Naive thymus-derived CD4-positive, alpha-beta T cell (primary cell): ENCODE measurements around the gene MYBPC2. TPM values are rescaled to one million over a fixed set of nuclear protein-coding genes. Genes with fewer than 3 reads are reported as not detected.

ENCODE experiments used
- ATAC-seq: fragments of 150-1000 bp; cut with Tn5 transposase; 2 replicates; pipeline ENCODE4 v1.10.0; 2021; ENCODE audit warnings: mild to moderate bottlenecking, moderate library complexity
- CTCF ChIA-PET: fragments of 350-600 bp; sonication (Branson Sonifier 250); formaldehyde crosslinking; loops from one replicate; lab custom pipeline; 2021; ENCODE audit warnings: antibody characterized with exemption; lab: Charles Lee
- POLR2A ChIA-PET: fragments of 350-600 bp; sonication (Branson Sonifier 250); formaldehyde crosslinking; loops from one replicate; lab custom pipeline; 2021; ENCODE audit warnings: antibody characterized with exemption, inconsistent platforms; lab: Charles Lee
- DNase-seq, 9 donors: peaks; one replicate each; pipeline versions ENCODE4 v3.0.0 to v3.0.0-alpha.2; 2020 to 2022; ENCODE audit warnings: mixed read lengths in 1 of 9
- H3K27ac ChIP-seq: one replicate; pipeline ENCODE4 v1.7.0; 2013; ENCODE audit warnings: mild to moderate bottlenecking, low read depth, low read length, moderate library complexity
- H3K27me3 ChIP-seq, 2 donors: one replicate each; pipeline ENCODE4 v1.7.0; 2013; ENCODE audit warnings: low read length in 2 of 2, mild to moderate bottlenecking in 2 of 2, moderate library complexity in 2 of 2; ENCODE audit not compliant: control insufficient read depth in 2 of 2, insufficient read depth in 2 of 2
- H3K36me3 ChIP-seq, 3 experiments: 1 replicate in 2 of 3; 2 replicates in 1 of 3; pipeline ENCODE4 v1.7.0; 2013; ENCODE audit warnings: low read length in 3 of 3, mild to moderate bottlenecking in 3 of 3, moderate library complexity in 1 of 3; ENCODE audit not compliant: insufficient read depth in 3 of 3, control insufficient read depth in 2 of 3
- H3K4me1 ChIP-seq, 2 donors: one replicate each; pipeline ENCODE4 v1.7.0; 2013; ENCODE audit warnings: low read length in 2 of 2, mild to moderate bottlenecking in 2 of 2, moderate library complexity in 1 of 2; ENCODE audit not compliant: control insufficient read depth in 2 of 2, insufficient read depth in 2 of 2
- H3K4me3 ChIP-seq: 2 replicates; pipeline ENCODE4 v1.7.0; 2013; ENCODE audit warnings: mild to moderate bottlenecking, low read length
- H3K9me3 ChIP-seq, 3 experiments: 1 replicate in 2 of 3; 2 replicates in 1 of 3; pipeline ENCODE4 v1.7.0; 2013; ENCODE audit warnings: low read length in 3 of 3; ENCODE audit not compliant: control insufficient read depth in 2 of 3
- H3K27ac Mint-ChIP-seq, 9 donors: one replicate each; pipeline ENCODE4 v1.8.0; 2020 to 2022; ENCODE audit warnings: mixed read lengths in 9 of 9, mild to moderate bottlenecking in 8 of 9, moderate library complexity in 5 of 9, inconsistent platforms in 2 of 9
- H3K27me3 Mint-ChIP-seq, 5 donors: one replicate each; pipeline ENCODE4 v1.8.0; 2021 to 2022; ENCODE audit warnings: mixed read lengths in 5 of 5, mild to moderate bottlenecking in 1 of 5
- H3K36me3 Mint-ChIP-seq, 5 donors: one replicate each; pipeline ENCODE4 v1.8.0; 2020 to 2022; ENCODE audit warnings: mixed read lengths in 5 of 5, mild to moderate bottlenecking in 3 of 5, inconsistent platforms in 1 of 5
- H3K4me1 Mint-ChIP-seq, 7 donors: one replicate each; pipeline ENCODE4 v1.8.0; 2020 to 2022; ENCODE audit warnings: mixed read lengths in 7 of 7, mild to moderate bottlenecking in 3 of 7, inconsistent platforms in 1 of 7
- H3K4me3 Mint-ChIP-seq, 10 donors: one replicate each; pipeline ENCODE4 v1.8.0; 2020 to 2022; ENCODE audit warnings: mild to moderate bottlenecking in 10 of 10, mixed read lengths in 10 of 10, moderate library complexity in 6 of 10, inconsistent platforms in 2 of 10
- H3K9me3 Mint-ChIP-seq, 11 donors: one replicate each; pipeline ENCODE4 v1.8.0; 2020 to 2022; ENCODE audit warnings: mixed read lengths in 11 of 11, mild to moderate bottlenecking in 4 of 11, inconsistent platforms in 1 of 11, moderate library complexity in 1 of 11
- intact Hi-C, 2 donors: fragments of 100-400 bp; cut with micrococcal nuclease; formaldehyde crosslinking; loops; one replicate each; pipeline ENCODE4 v1.15.1; 2023
- polyA plus RNA-seq, 2 donors: library from polyadenylated mRNA; unstranded; fragments of 300-500 nt; fragmentation: Illumina TruSeq; gene quantifications; one replicate each; pipeline ENCODE4 v1.2.3, GENCODE V29; 2021
- total RNA-seq, 6 experiments: library from RNA in 5 of 6; stranded (reverse) in 5 of 6; gene quantifications; 1 replicate in 5 of 6; 2 replicates in 1 of 6; pipeline ENCODE4 v1.2.3 and lab custom pipeline; 2021 to 2026

The MYBPC2 gene
- total and polyA plus RNA-seq, 7 experiments from 2014 or later, result 0.39 to 0.92 TPM; not detected in 5

DNA sequence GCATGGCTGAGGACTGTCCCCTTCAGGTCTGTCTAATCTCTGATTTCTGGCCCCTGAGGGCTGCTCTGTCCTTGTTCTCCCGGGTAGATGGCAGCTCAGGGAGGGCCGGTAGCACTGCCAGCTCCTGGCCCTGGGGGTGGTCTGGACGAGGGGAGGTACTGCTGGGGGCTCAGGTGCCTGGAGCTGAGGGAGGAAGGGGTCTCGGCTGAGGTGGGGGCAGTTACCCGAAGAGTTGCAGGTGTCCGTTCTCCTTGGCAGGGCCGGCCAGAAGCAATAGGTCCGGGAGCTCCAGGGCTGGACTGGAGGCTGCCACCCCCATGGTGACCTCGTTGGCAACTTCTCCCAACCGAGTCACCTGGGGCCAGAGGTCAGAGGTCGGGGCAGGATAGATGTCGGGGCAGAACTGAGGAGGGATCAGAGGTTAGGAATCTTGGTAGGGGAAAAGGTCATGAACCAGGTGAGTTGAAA is 42.4 kb downstream of the MYBPC2 start:
- peaks cover 21 to 29% (median 27%) of the 10 kb centered on the region in 7 donors for H3K4me1 Mint-ChIP-seq
- DNase-seq (no peak), ATAC-seq (no peak)
- peaks cover 14 to 19% of the 10 kb centered on the region in 2 donors for H3K4me1 ChIP-seq
- H3K27ac Mint-ChIP-seq, result peak overlapping the region; percentile 53 to 97 (median 95)
- peaks cover 3 to 11% (median 8%) of the 10 kb centered on the region in 5 donors for H3K36me3 Mint-ChIP-seq
- ChIA-PET CTCF (no interaction called here), POLR2A (interaction anchor here (1.0 kb wide), 1 partner anchor 36 kb away, joined by 5 read pairs; the partner anchor contains the start of gene JOSD2)
- H3K9me3 Mint-ChIP-seq, result peaks cover 0 to 10% (median 0%) of the 10 kb centered on the region in 11 donors
- no peak overlapping the region for H3K27ac ChIP-seq
- no peaks in the 10 kb centered on the region for H3K27me3 ChIP-seq
- no peaks in the 10 kb centered on the region for H3K9me3 ChIP-seq
- H3K4me3 ChIP-seq, result no peak overlapping the region
- peak overlapping the region; percentile 41 to 99 (median 79) for H3K4me3 Mint-ChIP-seq
- H3K36me3 ChIP-seq, result peaks cover 0 to 27% (median 0%) of the 10 kb centered on the region in 3 experiments
- intact Hi-C loops, result no loop called here
- H3K27me3 Mint-ChIP-seq, result no peaks in the 10 kb centered on the region

DNA sequence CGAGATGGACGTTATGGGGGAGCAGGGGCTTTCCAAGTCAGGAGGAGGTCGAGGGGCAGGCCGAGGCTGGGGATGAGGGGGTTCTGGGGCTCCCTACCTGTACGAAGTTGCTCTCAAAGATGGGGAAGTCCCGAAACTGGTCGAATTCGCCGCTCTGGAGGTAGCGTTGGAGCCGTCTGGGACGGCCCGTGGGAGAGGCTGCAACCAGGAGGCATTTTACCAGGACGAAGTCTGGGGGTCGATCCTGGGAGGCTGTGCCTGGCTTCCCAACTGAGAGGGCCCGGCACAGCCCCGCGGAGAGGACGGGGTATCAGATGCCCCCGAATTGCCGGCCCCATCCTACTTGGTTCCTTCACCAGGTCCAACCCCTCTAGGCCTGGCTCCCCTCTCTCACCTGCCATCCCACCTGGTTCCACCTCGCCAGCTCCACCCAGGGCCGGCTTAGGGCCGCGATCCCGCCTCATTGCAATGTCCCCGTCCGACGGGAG is 43.1 kb downstream of the MYBPC2 start:
- no peaks in the 10 kb centered on the region for H3K27me3 Mint-ChIP-seq
- Histone ChIP-seq H3K4me1 (peaks cover 14 to 19% of the 10 kb centered on the region in 2 donors), H3K9me3 (no peaks in the 10 kb centered on the region), H3K27me3 (no peaks in the 10 kb centered on the region), H3K4me3 (peak overlapping the region; percentile 96), H3K36me3 (peaks cover 0 to 34% (median 0%) of the 10 kb centered on the region in 3 experiments), H3K27ac (peak overlapping the region; percentile 16)
- ChIA-PET CTCF (no interaction called here), POLR2A (interaction anchor here (0.6 kb wide), 1 partner anchor 35 kb away, joined by 3 read pairs; the partner anchor contains the start of gene JOSD2)
- ATAC-seq (no peak), DNase-seq (peak in 1 of 9 donors; percentile 6)
- peaks cover 3 to 11% (median 8%) of the 10 kb centered on the region in 5 donors for H3K36me3 Mint-ChIP-seq
- intact Hi-C loops, result loop anchor here (1.0 kb wide), 9 partner anchors 36 to 450 kb away; partner anchors contain the start of genes JOSD2 (in 2 of the 2), KCNC3 (in 1 of the 2), NR1H2 (in 1 of the 2) and POLD1 (in 1 of the 2)
- H3K27ac Mint-ChIP-seq, result peak overlapping the region; percentile 88 to 98 (median 96)
- H3K9me3 Mint-ChIP-seq, result peaks cover 0 to 10% (median 0%) of the 10 kb centered on the region in 11 donors
- peak overlapping the region; percentile 94 to 99 (median 98) for H3K4me3 Mint-ChIP-seq
- H3K4me1 Mint-ChIP-seq, result peaks cover 21 to 31% (median 27%) of the 10 kb centered on the region in 7 donors

DNA sequence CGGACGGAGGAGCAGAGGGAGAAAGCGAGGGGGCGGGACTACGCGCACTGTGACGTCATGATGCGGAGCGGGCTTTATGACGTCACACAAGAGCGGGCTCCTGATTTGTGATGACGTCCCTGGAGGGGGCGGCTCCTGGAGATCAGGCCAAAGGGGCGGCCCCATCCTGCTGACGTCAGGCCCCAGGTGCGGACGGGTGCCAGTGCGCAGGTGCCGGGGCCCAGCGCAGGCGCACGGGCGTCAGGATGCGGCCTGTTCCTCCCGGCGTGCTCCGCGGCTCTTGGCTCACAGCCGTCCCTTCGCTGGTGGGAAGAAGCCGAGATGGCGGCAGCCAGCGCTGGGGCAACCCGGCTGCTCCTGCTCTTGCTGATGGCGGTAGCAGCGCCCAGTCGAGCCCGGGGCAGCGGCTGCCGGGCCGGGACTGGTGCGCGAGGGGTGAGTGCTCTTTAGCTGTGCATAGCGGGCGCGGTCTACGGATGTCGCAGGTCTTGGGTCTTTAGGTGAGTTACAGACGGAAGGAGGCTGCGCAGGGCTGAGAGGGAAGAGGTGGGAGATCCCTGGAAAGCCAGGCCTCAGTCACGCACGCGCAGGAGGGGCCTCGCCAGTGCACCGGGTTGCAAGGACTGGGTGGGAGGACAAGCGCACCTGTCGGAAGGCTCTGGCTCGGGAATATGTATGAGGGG is 43.7 kb downstream of the MYBPC2 start, which contains the start of the genes EMC10 and GARIN5A:
TSS of gene EMC10 (plus strand) at position 284 of the 683 bp plus-strand sequence. CDS start at position 322, 38 bp downstream.
TSS of gene GARIN5A (minus strand) at position 625 of the 683 bp plus-strand sequence. CDS start at position 165, 460 bp downstream.
- peaks cover 0 to 40% (median 0%) of the 10 kb centered on the region in 3 experiments for H3K36me3 ChIP-seq
- CTCF ChIA-PET, result no interaction called here
- POLR2A ChIA-PET, result interaction anchor here (0.6 to 0.8 kb wide), 2 partner anchors 34 kb away, joined by 3 read pairs; partner anchors contain the start of gene JOSD2
- DNase-seq (peak; percentile 92 to 96 (median 95)), ATAC-seq (peak; percentile 97)
- H3K27me3 ChIP-seq, result no peaks in the 10 kb centered on the region
- peaks cover 0 to 13% (median 0%) of the 10 kb centered on the region in 11 donors for H3K9me3 Mint-ChIP-seq
- H3K4me1 Mint-ChIP-seq, result peaks cover 21 to 36% (median 27%) of the 10 kb centered on the region in 7 donors
- H3K4me3 ChIP-seq, result peak within 1 kb of the TSS; percentile 96
- peaks cover 14 to 19% of the 10 kb centered on the region in 2 donors for H3K4me1 ChIP-seq
- H3K4me3 Mint-ChIP-seq, result peak within 1 kb of the TSS; percentile 94 to 99 (median 98)
- H3K27ac ChIP-seq, result peak within 1 kb of the TSS; percentile 96
- H3K9me3 ChIP-seq, result no peaks in the 10 kb centered on the region
- H3K27me3 Mint-ChIP-seq, result no peaks in the 10 kb centered on the region
- intact Hi-C loops, result loop anchor here (1.0 kb wide), 9 partner anchors 35 to 451 kb away; partner anchors contain the start of genes JOSD2 (in 2 of the 2), KCNC3 (in 1 of the 2), NR1H2 (in 1 of the 2) and POLD1 (in 1 of the 2)
- H3K36me3 Mint-ChIP-seq, result peaks cover 3 to 11% (median 8%) of the 10 kb centered on the region in 5 donors
- H3K27ac Mint-ChIP-seq, result peak within 1 kb of the TSS; percentile 88 to 98 (median 96)

DNA sequence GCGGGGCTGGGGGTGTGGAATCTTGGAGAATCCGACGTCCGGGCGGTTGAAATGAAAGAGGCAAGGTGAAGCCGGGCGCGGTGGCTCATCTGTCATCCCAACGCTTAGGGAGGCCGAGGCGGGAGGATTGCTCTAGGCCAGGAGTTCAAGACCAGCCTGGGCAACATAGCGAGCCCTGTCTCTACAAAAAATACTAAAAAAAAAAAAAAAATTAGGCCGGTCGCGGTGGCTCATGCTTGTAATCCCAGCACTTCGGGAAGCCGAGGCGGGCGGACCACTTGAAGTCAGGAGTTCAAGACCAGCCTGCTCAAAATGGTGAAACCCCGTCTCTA is 44.2 kb downstream of the MYBPC2 start:
- H3K36me3 Mint-ChIP-seq, result peaks cover 3 to 11% (median 8%) of the 10 kb centered on the region in 5 donors
- Histone ChIP-seq H3K4me3 (peak overlapping the region; percentile 96), H3K27me3 (no peaks in the 10 kb centered on the region), H3K4me1 (peaks cover 14 to 19% of the 10 kb centered on the region in 2 donors), H3K36me3 (peaks cover 0 to 45% (median 0%) of the 10 kb centered on the region in 3 experiments), H3K9me3 (no peaks in the 10 kb centered on the region), H3K27ac (peak overlapping the region; percentile 96)
- H3K27ac Mint-ChIP-seq, result peak overlapping the region; percentile 88 to 98 (median 96)
- H3K27me3 Mint-ChIP-seq, result no peaks in the 10 kb centered on the region
- intact Hi-C loops, result loop anchor here (1.0 kb wide), 9 partner anchors 34 to 452 kb away; partner anchors contain the start of genes JOSD2 (in 2 of the 2), KCNC3 (in 1 of the 2), NR1H2 (in 1 of the 2) and POLD1 (in 1 of the 2)
- H3K4me1 Mint-ChIP-seq, result peaks cover 21 to 36% (median 27%) of the 10 kb centered on the region in 7 donors
- H3K4me3 Mint-ChIP-seq, result peak overlapping the region; percentile 94 to 99 (median 98)
- ChIA-PET POLR2A (interaction anchor here (0.5 to 0.8 kb wide), 4 partner anchors 33 to 120 kb away, joined by 3 read pairs; no protein-coding TSS in a partner anchor), CTCF (no interaction called here)
- peaks cover 0 to 13% (median 0%) of the 10 kb centered on the region in 11 donors for H3K9me3 Mint-ChIP-seq
- DNase-seq (no peak), ATAC-seq (no peak)

DNA sequence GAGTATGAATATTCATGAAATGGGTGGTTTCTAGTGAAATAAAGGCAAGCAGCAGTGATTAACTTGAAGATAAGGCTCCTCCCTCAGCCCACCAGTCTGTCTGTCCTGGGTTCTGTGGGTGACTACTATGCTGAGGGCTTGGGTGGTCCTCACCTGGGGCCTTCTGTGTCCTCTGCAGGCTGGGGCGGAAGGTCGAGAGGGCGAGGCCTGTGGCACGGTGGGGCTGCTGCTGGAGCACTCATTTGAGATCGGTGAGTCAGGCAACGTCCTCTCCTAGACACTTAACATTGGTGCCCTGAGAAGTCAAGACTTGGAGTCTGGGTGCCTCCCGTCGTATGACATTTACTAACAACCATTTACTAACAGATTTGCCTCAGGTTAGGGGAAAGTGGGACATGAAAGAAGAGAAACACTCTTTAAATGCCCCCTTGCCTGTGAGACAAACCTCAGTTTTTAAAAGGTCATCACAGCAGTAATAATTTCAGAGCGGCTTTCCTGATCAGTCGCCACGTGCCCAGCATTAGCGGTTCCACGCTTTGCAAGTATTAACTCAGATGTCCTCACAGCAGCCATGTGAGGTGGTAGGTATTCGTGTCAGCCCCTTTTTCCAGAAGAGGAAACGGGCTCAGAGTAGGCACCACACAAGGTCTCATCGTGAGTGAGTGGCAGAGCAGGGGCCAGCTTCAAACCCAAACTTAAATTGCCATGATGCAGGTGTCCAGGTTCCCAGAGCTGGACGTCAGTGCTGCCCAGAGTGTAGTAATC is 45.2 kb downstream of the MYBPC2 start:
- H3K9me3 Mint-ChIP-seq, result peaks cover 0 to 13% (median 0%) of the 10 kb centered on the region in 11 donors
- ATAC-seq (no peak), DNase-seq (no peak)
- H3K36me3 Mint-ChIP-seq, result peaks cover 3 to 15% (median 8%) of the 10 kb centered on the region in 5 donors
- H3K27me3 Mint-ChIP-seq, result no peaks in the 10 kb centered on the region
- H3K27ac ChIP-seq, result peak overlapping the region; percentile 96
- intact Hi-C loops, result no loop called here
- H3K4me1 ChIP-seq, result peaks cover 14 to 19% of the 10 kb centered on the region in 2 donors
- H3K36me3 ChIP-seq, result peaks cover 0 to 54% (median 0%) of the 10 kb centered on the region in 3 experiments
- H3K9me3 ChIP-seq, result no peaks in the 10 kb centered on the region
- H3K4me3 ChIP-seq, result peak overlapping the region; percentile 96
- POLR2A ChIA-PET, result interaction anchor here (0.5 to 1.2 kb wide), 4 partner anchors 12 to 102 kb away, joined by 3 to 7 read pairs (median 4); partner anchors contain the start of genes JOSD2 and NR1H2
- H3K27ac Mint-ChIP-seq, result peak overlapping the region; percentile 49 to 98 (median 95)
- CTCF ChIA-PET, result no interaction called here
- no peaks in the 10 kb centered on the region for H3K27me3 ChIP-seq
- H3K4me1 Mint-ChIP-seq, result peaks cover 21 to 37% (median 27%) of the 10 kb centered on the region in 7 donors
- H3K4me3 Mint-ChIP-seq, result peak overlapping the region; percentile 94 to 99 (median 98)
